Tibial nerve (tissue), 4 donors: Measurements from ENCODE around the gene E2F4. TPM values are rescaled to one million over a fixed set of nuclear protein-coding genes. Genes with fewer than 3 reads are reported as not detected.

Experiments used
- DNase-seq, 2 donors: peaks; one replicate each; pipeline ENCODE4 v3.0.0-alpha.2; 2019; ENCODE audit warnings: low spot score in 2 of 2
- H3K27ac ChIP-seq, 4 donors: fragments of 200-600 bp; sonication (generic) in 3 of 4; one replicate each; pipeline ENCODE4 v1.5.1; 2017 to 2019; ENCODE audit warnings: mild to moderate bottlenecking in 1 of 4
- H3K27me3 ChIP-seq, 2 donors: fragments of 200-600 bp; sonication (generic) in 1 of 2; one replicate each; pipeline versions ENCODE4 v1.5.1 to v1.6.0; 2017 to 2019
- H3K36me3 ChIP-seq, 3 donors: fragments of 200-600 bp; sonication (generic); one replicate each; pipeline ENCODE4 v1.5.1; 2018 to 2019
- H3K4me1 ChIP-seq, 4 donors: fragments of 200-600 bp; sonication (generic) in 3 of 4; one replicate each; pipeline ENCODE4 v1.5.1; 2017 to 2019
- H3K4me3 ChIP-seq, 4 donors: fragments of 200-600 bp; sonication (generic) in 3 of 4; one replicate each; pipeline ENCODE4 v1.5.1; 2017 to 2019; ENCODE audit warnings: mild to moderate bottlenecking in 1 of 4, moderate library complexity in 1 of 4
- H3K9me3 ChIP-seq, 4 donors: fragments of 200-600 bp; sonication (generic) in 3 of 4; one replicate each; pipeline ENCODE4 v1.5.1; 2017 to 2019
- EP300 ChIP-seq, 2 donors: sonication (generic); formaldehyde crosslinking; IDR thresholded peaks; one replicate each; pipeline ENCODE4 v1.6.1; 2017; ENCODE audit warnings: antibody characterized with exemption in 2 of 2, mild to moderate bottlenecking in 1 of 2
- POLR2A ChIP-seq, 2 donors: fragments of 450-650 bp; IDR thresholded peaks; one replicate each; pipeline ENCODE4 v1.6.1; 2017; ENCODE audit warnings: antibody characterized with exemption in 2 of 2, mild to moderate bottlenecking in 2 of 2, moderate library complexity in 2 of 2
- WGBS, 2 donors: methylation state at CpG; one replicate each; pipeline ENCODE4 v1.1.5; 2018; 5-methylcytosine and 5-hydroxymethylcytosine counted together
- total RNA-seq, 4 donors: library from RNA; depleted of rRNA; stranded (reverse); fragments of >200 nt; gene quantifications; one replicate each; pipeline ENCODE4 v1.1.0, GENCODE V29; 2016
- TF ChIP-seq, protein P1 (sequence below), 5 experiments: fragments of 200-600 bp in 3 of 5; fragments of 450-650 bp in 2 of 5; sonication (generic) in 3 of 5; IDR thresholded peaks; one replicate each; pipeline ENCODE4 v1.5.1; 2016 to 2019; ENCODE audit warnings: antibody characterized with exemption in 5 of 5, mild to moderate bottlenecking in 3 of 5, moderate library complexity in 2 of 5

E2F4 gene
- total RNA-seq, 4 donors from 2014 or later = 60.1 to 119 (median 99.8) TPM

DNA sequence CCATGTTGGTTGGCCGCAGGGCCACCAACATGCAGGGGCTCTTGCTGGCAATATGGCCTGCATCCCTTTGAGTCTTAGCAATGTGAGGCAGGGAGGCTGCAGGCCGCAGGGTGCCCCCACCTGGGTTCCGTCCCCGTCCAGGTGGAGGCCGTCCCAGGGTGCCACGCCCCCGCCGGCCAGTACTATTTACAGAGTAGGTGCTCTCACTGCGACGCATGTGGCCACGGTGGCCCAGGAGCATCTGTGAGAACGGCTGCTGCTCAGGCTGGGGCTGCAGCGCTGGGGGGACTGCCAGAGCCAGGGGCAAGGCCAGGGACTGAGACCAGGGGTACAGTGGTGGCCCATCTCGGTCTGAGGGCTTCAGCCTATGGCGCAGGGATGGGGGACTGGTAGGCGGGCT is 11.8 kb upstream of the E2F4 start:
- Histone ChIP-seq H3K36me3 (no peaks in the 10 kb centered on the region), H3K4me3 (no peak overlapping the region), H3K9me3 (no peaks in the 10 kb centered on the region), H3K27me3 (peaks cover 0 to 13% of the 10 kb centered on the region in 2 donors), H3K27ac (no peak overlapping the region), H3K4me1 (peaks cover 0 to 49% (median 18%) of the 10 kb centered on the region in 4 donors)
- TF ChIP-seq EP300 (IDR thresholded peaks at IDR 0.05) (no peak), POLR2A (IDR thresholded peaks at IDR 0.05) (no peak)
- TF ChIP-seq, protein P1, sequence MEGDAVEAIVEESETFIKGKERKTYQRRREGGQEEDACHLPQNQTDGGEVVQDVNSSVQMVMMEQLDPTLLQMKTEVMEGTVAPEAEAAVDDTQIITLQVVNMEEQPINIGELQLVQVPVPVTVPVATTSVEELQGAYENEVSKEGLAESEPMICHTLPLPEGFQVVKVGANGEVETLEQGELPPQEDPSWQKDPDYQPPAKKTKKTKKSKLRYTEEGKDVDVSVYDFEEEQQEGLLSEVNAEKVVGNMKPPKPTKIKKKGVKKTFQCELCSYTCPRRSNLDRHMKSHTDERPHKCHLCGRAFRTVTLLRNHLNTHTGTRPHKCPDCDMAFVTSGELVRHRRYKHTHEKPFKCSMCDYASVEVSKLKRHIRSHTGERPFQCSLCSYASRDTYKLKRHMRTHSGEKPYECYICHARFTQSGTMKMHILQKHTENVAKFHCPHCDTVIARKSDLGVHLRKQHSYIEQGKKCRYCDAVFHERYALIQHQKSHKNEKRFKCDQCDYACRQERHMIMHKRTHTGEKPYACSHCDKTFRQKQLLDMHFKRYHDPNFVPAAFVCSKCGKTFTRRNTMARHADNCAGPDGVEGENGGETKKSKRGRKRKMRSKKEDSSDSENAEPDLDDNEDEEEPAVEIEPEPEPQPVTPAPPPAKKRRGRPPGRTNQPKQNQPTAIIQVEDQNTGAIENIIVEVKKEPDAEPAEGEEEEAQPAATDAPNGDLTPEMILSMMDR (IDR thresholded peaks at IDR 0.05) = no peak
- DNase-seq = no peak
- WGBS, 2 donors = 92 to 95% methylated on average over 15 to 16 of the region's 16 CpGs

DNA sequence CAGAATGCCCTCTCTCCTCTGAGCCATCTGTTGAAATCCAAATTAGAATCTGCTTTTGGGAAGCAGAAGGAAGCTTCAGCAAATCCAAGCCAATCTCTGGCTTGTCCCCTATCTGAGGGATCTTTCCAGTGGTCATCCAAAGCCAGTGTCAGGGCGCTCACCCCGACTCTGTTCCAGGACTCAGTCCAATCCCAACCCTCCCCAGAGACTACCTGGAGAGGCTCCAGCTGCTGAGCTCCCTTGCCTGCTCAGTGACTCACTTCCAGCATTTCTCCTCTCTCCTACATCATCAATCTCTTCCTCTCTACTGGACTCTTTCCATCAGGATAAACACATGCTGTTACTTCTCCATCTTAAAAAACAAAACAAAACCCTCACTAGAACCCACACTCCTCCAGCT is 10.6 kb upstream of the E2F4 start:
- Histone ChIP-seq H3K4me3 (no peak overlapping the region), H3K4me1 (peaks cover 0 to 57% (median 25%) of the 10 kb centered on the region in 4 donors), H3K36me3 (no peaks in the 10 kb centered on the region), H3K27ac (peak overlapping the region in 3 of 4 donors; percentile 21 to 58 (median 40)), H3K27me3 (peaks cover 0 to 13% of the 10 kb centered on the region in 2 donors), H3K9me3 (no peaks in the 10 kb centered on the region)
- no peak for TF ChIP-seq POLR2A (IDR thresholded peaks at IDR 0.05)
- TF ChIP-seq, protein P1 (IDR thresholded peaks at IDR 0.05) = no peak
- no peak for TF ChIP-seq EP300 (IDR thresholded peaks at IDR 0.05)
- WGBS, 2 donors = 39 to 51% methylated on average over 2 of the region's 2 CpGs
- DNase-seq = peak in 1 of 2 donors; percentile 33

DNA sequence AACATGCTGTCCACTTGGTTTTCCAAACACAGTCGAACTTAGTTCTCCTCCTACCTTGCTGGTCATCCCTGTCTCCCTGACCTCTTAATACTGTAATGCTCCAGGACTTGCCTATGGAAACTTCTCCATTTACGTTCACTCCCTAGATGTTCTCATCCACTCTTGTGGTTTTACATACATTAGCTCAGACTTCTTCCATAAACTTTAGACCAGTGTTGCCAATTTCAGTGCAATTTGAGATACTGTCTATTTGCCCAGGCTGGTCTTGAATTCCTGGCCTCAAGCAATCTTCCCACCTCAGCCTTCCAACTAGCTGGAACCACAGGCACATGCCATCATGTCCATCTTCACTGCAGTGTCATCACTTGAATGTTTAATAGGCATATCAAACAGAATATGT is 9.7 kb upstream of the E2F4 start:
- TF ChIP-seq POLR2A (IDR thresholded peaks at IDR 0.05) = no peak
- no peak for TF ChIP-seq EP300 (IDR thresholded peaks at IDR 0.05)
- TF ChIP-seq, protein P1 (IDR thresholded peaks at IDR 0.05) = no peak
- H3K4me1 ChIP-seq = peaks cover 0 to 57% (median 25%) of the 10 kb centered on the region in 4 donors

DNA sequence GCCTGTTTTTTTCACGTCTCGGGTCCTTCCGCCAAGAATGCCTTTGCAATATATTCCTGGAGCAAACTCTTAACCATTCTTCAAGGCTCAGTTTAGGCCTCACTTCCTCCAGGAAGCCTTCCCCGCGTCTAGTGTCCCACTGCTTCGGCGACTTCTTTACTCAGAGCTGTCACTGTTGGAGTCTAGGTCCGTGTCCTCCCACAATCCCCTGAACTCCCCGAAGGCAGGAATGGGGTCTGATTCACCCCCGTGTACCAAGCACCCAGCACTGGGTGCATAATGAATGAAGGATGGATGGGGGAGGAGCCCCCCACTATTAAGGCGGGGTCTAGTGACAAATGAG is 8.7 kb upstream of the E2F4 start:
- Histone ChIP-seq H3K9me3 (no peaks in the 10 kb centered on the region), H3K36me3 (no peaks in the 10 kb centered on the region), H3K27me3 (peaks cover 0 to 6% of the 10 kb centered on the region in 2 donors), H3K27ac (peak overlapping the region; percentile 92 to 99 (median 94)), H3K4me3 (peak overlapping the region in 3 of 4 donors; percentile 62 to 76 (median 74)), H3K4me1 (peaks cover 0 to 48% (median 22%) of the 10 kb centered on the region in 4 donors)
- no peak for TF ChIP-seq POLR2A (IDR thresholded peaks at IDR 0.05)
- TF ChIP-seq, protein P1 (IDR thresholded peaks at IDR 0.05) = no peak
- no peak for TF ChIP-seq EP300 (IDR thresholded peaks at IDR 0.05)
- WGBS, 2 donors = 6 to 7% methylated on average over 11 of the region's 11 CpGs
- DNase-seq = no peak

More for the DNA sequence above, 9.7 kb upstream of the E2F4 start:
- WGBS, 2 donors = 79 to 83% methylated on average over 2 of the region's 2 CpGs
- no peak for DNase-seq
- no peaks in the 10 kb centered on the region for H3K36me3 ChIP-seq
- H3K4me3 ChIP-seq = no peak overlapping the region
- H3K27me3 ChIP-seq = peaks cover 0 to 13% of the 10 kb centered on the region in 2 donors
- H3K9me3 ChIP-seq = no peaks in the 10 kb centered on the region
- H3K27ac ChIP-seq = peak overlapping the region in 2 of 4 donors; percentile 92 to 99

DNA sequence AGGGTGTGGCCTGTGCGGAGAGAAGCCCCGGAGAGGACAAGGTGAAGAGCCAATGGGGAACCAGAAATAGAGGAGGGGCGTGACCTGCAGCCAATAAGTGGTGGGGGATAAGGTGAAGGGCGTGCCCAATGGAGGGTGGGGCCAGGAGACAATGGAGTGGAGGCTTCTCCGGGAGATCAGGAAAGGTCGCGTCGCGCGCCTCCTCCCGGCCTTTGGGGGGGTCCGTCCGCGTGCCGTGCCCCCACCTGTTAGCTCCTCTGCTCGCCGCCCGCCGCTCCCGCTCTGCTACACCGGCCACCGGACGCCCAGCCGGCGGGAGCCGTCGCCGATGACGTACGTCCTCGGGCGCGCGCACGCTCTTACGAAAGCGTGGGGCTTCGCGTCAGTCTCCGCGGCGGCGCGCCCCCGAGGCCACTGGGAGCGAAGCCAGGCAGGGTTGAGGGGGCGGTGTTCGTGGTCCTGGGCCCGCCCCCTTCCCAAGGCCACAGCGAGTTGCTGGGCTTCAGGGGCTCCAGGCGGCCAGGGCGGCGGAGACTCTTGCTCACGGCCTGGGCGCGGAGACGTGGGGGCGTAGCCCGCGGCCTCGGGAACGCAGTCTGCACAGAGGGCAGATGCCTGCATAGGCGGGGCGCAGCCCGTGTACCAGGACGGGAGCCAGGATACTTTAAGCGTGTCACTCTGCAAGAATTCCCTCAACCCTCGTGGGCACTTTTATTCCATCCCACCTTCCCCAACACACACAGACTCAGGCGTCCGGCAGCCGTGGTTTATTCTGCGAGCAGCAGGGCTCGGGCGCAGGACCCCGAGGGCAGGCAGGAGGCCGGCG is 8.1 kb upstream of the E2F4 start, which contains the start of gene MATCAP1:
Gene MATCAP1 (minus strand): TSS at position 337 of the 826 bp plus-strand sequence. CDS start 3,353 bp downstream, outside the sequence.
- H3K27ac ChIP-seq = peak within 1 kb of the TSS; percentile 92 to 99 (median 94)
- peak within 1 kb of the TSS; percentile 49 to 76 (median 68) for H3K4me3 ChIP-seq
- TF ChIP-seq, protein P1 (IDR thresholded peaks at IDR 0.05) = peak in 1 of 5 experiments; percentile 30
- TF ChIP-seq EP300 (IDR thresholded peaks at IDR 0.05) (peak; percentile 47 to 89), POLR2A (IDR thresholded peaks at IDR 0.05) (peak in 1 of 2 donors; percentile 73)
- no peaks in the 10 kb centered on the region for H3K9me3 ChIP-seq
- peak; percentile 86 to 93 for DNase-seq
- peaks cover 0 to 3% of the 10 kb centered on the region in 2 donors for H3K27me3 ChIP-seq
- H3K36me3 ChIP-seq = no peaks in the 10 kb centered on the region
- WGBS, 2 donors = 0% methylated on average over 51 to 74 of the region's 77 CpGs
- H3K4me1 ChIP-seq = peaks cover 0 to 43% (median 18%) of the 10 kb centered on the region in 4 donors
